WTC11 (cell line): Measurements from ENCODE around the gene CLASP1.

Experiments used
- GTF2I ChIP-seq: fragments of 250-450 bp; sonication (Bioruptor Pico); conservative IDR thresholded peaks from 2 replicates; pipeline ENCODE4 v1.4.0; 2021; ENCODE audit warnings: mild to moderate bottlenecking
- SP1 ChIP-seq: sonication (generic); formaldehyde crosslinking; conservative IDR thresholded peaks from 2 replicates; pipeline ENCODE4 v1.8.1; 2022; ENCODE audit warnings: missing genetic modification reagents
- TF ChIP-seq, protein P1 (sequence below): fragments of 200-600 bp; IDR thresholded peaks from 2 replicates; pipeline ENCODE4 v1.8.0; 2022; ENCODE audit warnings: antibody characterized with exemption

DNA sequence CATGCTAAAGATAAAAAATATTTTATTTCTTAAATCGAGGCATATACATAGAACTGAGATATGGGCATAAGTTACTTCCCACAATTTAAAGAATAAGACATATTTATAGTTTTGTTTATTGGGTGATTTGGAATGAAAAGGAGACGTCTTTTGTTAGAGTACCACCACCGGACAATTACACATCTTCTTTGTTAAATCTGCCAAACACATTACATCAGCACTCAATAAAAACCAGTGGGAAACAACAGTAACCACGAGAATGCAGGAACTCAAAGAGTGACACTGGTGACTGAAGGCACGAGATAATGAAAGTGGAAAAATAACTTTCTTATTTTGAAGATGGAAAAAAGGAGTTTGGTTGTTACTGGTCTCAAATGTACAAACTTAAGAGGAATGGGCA is 271.6 kb downstream of the CLASP1 start:
- TF ChIP-seq, protein P1, sequence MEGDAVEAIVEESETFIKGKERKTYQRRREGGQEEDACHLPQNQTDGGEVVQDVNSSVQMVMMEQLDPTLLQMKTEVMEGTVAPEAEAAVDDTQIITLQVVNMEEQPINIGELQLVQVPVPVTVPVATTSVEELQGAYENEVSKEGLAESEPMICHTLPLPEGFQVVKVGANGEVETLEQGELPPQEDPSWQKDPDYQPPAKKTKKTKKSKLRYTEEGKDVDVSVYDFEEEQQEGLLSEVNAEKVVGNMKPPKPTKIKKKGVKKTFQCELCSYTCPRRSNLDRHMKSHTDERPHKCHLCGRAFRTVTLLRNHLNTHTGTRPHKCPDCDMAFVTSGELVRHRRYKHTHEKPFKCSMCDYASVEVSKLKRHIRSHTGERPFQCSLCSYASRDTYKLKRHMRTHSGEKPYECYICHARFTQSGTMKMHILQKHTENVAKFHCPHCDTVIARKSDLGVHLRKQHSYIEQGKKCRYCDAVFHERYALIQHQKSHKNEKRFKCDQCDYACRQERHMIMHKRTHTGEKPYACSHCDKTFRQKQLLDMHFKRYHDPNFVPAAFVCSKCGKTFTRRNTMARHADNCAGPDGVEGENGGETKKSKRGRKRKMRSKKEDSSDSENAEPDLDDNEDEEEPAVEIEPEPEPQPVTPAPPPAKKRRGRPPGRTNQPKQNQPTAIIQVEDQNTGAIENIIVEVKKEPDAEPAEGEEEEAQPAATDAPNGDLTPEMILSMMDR, result no peak
- TF ChIP-seq GTF2I (CRISPR knock-in tag) (no peak), SP1 (CRISPR knock-in tag) (no peak)
